NCI-H146 treated with DMSO at 0.1 percent for 48 hours (cell line): ENCODE results near the gene LSM6.
A peak's percentile ranks its signal among the peaks of the same experiment; 100 is the strongest.

Source experiments
- DNase-seq: peaks from one replicate; lab custom pipeline; 2025; ENCODE audit not compliant: unreplicated experiment; lab: John Stamatoyannopoulos, UW

The LSM6 gene

GRCh38 chr4:146175541-146176453, at the start of gene LSM6:
LSM6 (plus strand) TSS chr4:146175718; CDS start chr4:146182922, 7,204 bp downstream.
- peak; percentile 48 for DNase-seq

- DNase-seq: no peak
Observed at GRCh38 chr4:146132445-146132844, 43.1 kb upstream of the LSM6 start.

DNA sequence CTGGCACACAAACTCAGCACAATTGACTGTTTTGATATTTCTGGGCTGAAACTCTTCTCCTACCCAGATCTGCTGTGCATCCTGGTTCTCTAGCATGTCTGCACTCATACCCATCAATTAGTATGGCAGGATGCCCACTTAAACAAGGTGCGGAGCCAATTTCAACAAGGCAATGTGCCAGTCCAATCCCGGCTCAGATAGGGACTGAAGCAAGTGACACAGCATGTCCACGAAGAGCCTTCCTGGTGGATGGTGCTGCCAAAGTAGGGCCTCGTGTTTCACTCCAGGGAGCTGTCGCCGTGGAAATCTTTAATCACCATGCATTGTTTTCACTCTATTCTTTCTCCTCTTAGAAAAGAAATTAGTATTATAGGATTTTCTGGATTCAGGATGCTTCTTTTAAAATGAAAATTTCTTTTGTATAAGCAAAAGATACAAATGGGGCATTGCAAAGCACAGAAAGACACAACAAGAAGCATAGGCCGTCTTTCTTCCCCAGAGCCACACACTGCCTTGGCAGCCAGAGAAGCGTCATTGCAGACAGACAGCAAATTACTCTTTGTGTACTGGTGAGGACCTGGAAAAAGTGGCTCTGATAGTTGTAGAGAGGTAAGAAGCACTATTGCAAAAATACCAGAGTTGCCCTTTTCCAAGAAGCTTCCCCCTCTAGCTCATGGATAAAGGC, 40.6 kb upstream of the LSM6 start:
- no peak for DNase-seq

DNA sequence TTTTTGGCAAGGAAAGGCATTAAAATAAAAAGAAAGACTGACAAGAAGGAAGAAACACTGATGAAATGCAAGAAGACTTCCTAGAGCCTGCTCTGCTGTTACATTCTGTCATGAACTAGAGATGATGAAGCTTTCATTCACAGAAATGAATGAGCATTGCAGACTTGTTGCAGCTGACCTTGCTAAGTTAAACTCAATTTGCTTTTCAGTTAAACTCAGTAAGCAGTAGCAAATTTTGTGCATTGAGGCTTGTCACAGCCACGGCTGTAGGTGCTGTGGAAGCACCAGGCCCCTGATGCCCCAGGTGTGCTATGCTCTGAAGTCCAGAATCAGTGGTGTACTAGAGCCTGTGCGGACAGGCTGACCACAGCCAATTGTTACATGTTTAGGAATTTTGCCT, 39.6 kb upstream of the LSM6 start:
- DNase-seq: no peak

- no peak for DNase-seq
Observed at GRCh38 chr4:146142768-146143167, 32.8 kb upstream of the LSM6 start.

- no peak for DNase-seq
Observed at GRCh38 chr4:146143888-146144287, 31.6 kb upstream of the LSM6 start.

DNA sequence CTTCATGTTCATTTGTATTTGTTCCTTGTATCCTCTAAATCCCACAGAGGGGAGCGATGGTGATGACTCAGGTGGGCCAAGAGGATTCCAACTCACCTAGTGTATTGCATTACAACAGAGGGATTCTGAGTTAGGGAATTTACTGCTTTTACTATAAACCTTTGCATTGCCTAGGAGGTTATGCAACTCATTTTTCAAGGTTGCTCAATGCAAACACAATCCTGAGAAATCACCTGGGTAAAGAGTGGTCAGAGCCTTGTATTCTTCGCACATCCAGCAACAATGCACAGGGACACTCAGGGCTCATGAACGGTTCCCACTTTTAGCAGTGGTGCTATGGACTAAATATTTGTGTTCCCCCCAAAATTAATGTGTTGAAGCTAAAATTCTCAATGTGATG, 28.6 kb upstream of the LSM6 start:
- DNase-seq: no peak

DNA sequence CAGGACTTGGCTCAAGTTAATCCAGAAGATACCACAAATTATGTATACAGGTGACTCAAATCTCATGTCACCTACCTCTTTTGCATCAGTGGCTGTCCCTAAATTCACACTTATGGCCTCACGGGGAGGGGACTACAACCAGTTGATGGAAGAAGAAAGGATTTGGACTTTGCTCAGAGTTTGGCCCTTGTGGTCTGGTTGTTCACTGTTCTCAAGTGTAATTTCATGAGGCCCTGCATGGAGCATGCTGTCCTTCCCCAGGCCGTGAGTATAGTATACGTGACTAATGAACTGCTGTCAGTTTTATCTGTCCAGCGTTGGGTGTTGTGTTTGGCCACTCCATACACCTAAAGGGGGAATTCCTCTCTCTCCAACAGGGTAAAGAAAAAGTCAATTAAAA, 27.5 kb upstream of the LSM6 start:
- no peak for DNase-seq

DNA sequence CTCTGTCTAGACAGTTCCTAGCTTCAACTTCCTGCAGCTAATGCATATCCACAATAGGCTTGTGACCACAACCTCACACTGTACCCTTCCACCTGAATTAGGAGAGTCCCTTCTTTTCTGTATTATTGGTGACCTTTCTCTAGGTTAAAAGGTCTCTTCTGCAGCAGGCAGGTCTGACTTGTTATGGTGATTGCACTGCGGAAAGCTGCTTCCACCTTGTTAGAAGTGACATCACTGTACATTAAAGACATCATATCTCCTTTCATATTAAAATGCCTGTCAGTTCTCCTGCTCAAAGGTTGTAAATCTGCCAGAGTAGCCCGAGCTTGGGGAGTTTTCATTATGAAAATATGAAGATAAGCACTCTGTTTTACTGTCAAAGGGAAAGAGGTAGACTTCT, 21.5 kb upstream of the LSM6 start:
- DNase-seq: no peak

DNA sequence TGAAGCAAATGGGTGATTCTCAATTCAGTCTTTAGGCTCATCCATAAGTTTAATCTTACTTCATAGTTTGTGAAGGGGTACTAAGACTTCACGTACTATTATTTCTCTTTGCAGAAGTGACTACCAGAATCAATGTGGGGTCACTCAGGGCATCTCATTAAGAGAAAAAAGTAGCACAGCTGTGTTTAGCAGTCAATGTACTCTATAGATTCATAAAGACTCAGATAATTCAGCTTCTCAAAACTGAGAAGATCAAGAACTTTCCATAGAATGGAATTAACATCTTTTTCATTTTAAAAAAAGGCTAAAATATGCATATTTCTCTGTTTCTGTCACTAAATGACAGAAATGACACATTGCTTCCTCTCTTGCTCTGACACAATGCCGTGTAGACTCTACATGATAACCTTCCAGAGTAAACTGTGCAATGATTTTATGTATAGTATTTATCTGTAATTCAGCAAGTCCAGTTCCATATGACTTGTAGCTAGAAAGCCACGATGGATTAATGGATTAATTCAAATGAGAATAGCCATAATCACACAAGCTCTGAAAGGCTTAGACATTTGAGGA, 20.3 kb upstream of the LSM6 start:
- no peak for DNase-seq

DNA sequence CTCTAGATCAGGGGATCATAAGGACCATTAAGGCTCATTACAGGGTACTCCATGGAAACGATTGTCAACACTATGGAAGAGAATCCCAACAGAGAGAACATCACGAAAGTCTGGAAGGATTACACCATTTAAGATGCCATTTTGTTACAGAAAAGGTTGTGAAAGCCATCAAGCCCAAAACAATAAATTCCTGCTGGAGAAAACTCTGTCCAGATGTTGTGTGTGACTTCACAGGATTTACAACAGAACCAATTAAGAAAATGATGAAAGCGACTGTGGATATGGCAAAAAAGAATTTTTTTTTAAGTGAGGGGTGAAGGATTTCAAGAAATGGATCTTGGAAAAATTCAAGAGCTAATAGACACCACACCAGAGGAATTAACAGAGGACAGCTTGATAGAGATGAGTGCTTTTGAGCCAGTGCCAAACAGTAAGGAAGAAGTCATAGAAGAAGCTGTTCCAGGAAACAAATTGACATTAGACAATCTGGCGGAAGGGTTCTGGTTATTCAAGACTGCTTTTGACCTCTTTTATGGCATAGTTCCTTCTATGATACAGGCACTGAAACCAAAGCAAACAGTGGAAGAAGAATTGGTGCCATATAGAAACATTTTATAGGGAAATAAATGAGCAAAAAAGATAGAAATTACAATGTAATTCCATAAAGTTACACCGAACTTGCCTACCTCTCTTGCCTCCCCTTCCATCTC, 17.3 kb upstream of the LSM6 start:
- DNase-seq: no peak

GRCh38 chr4:146159384-146160058, 16.0 kb upstream of the LSM6 start:
- DNase-seq: no peak

DNA sequence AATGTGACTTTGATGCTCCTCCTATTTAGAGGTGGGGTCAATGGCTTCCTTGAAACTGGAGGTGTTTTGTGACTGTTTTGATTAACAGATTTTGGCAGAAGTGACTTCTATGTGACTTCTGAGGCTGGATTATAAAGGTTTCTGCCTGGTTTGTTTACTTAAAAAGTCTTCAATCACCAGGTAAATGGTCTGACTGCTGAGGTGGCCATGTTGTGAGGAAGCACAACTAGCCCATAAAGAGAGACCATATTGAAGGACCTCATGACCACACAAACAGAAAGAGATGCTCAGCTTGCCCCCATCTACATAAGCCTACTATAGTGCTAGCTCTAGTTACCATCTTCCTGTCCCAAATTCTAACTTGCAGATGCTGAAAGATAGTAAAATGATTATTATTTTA, 14.3 kb upstream of the LSM6 start:
- no peak for DNase-seq

- no peak for DNase-seq
Observed at GRCh38 chr4:146165221-146165620, 10.3 kb upstream of the LSM6 start.

GRCh38 chr4:146165840-146166239, 9.7 kb upstream of the LSM6 start:
- DNase-seq: no peak

GRCh38 chr4:146170149-146170548, 5.4 kb upstream of the LSM6 start:
- DNase-seq: no peak

- no peak for DNase-seq
Observed at GRCh38 chr4:146176891-146177290, 1.4 kb downstream of the LSM6 start.

DNA sequence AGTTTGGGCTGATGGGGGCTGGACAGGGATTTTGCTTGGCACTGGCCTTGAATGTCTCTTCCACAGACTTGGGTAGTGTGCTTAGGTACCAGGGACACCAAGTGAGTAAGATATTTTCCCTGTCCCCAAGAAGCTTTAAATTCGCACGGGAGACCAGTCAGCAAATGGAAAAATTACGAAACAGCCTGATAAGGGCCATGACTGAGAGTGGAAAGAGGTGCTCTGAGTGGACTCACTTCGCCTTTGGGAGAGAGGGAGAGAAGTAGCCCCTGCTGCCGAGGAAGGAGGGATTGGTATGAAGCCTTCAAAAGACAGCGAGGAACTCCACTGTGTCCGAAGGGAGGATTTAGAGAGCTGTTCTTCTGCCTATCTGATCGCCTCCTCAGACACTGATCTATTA, 2.6 kb downstream of the LSM6 start:
- no peak for DNase-seq

DNA sequence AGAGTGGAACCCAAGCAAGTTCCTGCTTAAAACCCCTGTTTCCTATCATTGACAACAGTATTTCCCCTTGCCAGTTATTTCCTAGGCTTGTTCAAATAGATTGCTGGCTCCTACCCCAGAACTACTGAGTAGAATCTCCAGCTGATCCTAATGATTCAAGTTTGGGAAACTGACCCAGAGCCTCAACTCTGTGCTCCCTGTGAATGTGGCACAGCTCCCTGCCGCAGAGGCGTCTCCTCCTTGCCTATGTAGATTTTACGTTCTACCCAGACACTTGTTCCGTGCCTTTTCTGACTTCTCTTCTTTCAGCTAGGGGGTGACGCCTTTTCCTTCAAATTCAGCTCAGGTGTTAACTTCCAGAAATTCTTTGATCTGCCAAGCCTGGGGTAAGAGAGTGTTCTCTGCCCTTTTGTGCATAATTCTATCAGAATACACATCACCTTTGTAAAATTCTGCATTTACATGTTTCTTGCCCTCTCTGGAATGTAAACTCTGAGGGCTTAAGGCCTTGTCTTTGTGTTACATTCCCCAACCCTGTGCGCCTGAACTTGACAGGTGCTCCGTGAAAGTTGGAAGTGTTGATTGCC, 4.4 kb downstream of the LSM6 start:
- no peak for DNase-seq

GRCh38 chr4:146182443-146182842, 6.9 kb downstream of the LSM6 start:
- DNase-seq: no peak

GRCh38 chr4:146183209-146183608, 7.7 kb downstream of the LSM6 start:
- DNase-seq: no peak
